ENCODE results near the gene BRI3. TPM values are rescaled to one million over a fixed set of nuclear protein-coding genes. Genes with fewer than 3 reads are reported as not detected.
A peak's percentile ranks its signal among the peaks of the same experiment; 100 is the strongest.

BRI3 gene
- total RNA-seq, 1 experiment from 2014 or later = 344 TPM

DNA sequence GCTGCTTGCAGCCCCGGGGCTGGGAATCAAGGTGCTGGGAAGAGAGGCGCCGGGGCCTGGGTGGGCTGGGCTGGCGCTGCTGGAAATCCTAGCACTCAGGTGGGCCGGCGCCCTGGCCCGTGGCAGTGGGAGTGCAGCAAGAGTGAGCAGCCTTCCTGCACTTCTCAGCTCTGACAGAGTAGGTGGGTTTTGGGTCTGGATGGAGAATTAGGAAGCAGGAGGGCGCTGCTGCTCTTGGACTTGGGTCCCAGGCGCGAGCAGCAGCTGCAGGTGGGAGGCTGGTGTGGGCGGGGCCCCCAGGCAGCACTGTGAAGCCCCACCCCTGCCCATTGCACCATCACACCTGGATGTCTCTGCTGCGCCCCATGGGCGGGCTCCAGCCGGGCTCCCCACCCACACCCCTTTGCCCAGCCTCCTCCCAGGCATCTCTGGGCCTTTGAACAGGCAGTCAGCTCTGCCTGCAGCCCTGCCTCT lies 6.0 kb downstream of the BRI3 start:
- Histone ChIP-seq H3K27ac (ENCODE audit: low read length) (peak overlapping the region; percentile 57; the same call in 1 of the 2 replicates), H3K4me1 (ENCODE audit: control insufficient read depth, insufficient read depth, low read length) (peaks cover 61% of the 10 kb centered on the region), H3K27me3 (ENCODE audit: control insufficient read depth, insufficient read depth, low read length) (no peaks in the 10 kb centered on the region), H3K9me3 (ENCODE audit: control insufficient read depth, insufficient read depth, low read depth, low read length) (no peaks in the 10 kb centered on the region), H3K36me3 (ENCODE audit: control insufficient read depth, insufficient read depth, low read length) (peaks cover 4% of the 10 kb centered on the region), H3K4me3 (ENCODE audit: low read depth in 2 of 2, low read length in 2 of 2) (no peak overlapping the region)
- in situ Hi-C loops (cut with HindIII; ENCODE audit: low pct_unique_long_range_greater_than_20kb, low sequenced_read_pairs) = loop anchor here (25.0 kb wide), 1 partner anchor 100 kb away; no protein-coding TSS in a partner anchor
- TF ChIP-seq POLR2AphosphoS5 (IDR thresholded peaks at IDR 0.05; ENCODE audit: low read depth, low read length) = no peak
- intact Hi-C loops (cut with micrococcal nuclease; ENCODE audit: unreplicated experiment) = no loop called here
- CTCF ChIA-PET = interaction anchor here (0.6 kb wide), 2 partner anchors 19 to 113 kb away, joined by 3 read pairs; partner anchors contain the start of gene BAIAP2L1
- no TSS peak for BruUV-seq (replicated peaks)
- DNase-seq (ENCODE audit: low read depth, low spot score) (no peak), ATAC-seq (peak; percentile 7; the same call in 1 of the 2 replicates)
- POLR2A ChIA-PET = interaction anchor here (0.7 kb wide), 1 partner anchor 17 kb away, joined by 5 read pairs; no protein-coding TSS in a partner anchor

- in situ Hi-C loops (cut with HindIII; ENCODE audit: low pct_unique_long_range_greater_than_20kb, low sequenced_read_pairs) = loop anchor here (25.0 kb wide), 1 partner anchor 99 kb away; no protein-coding TSS in a partner anchor
- TF ChIP-seq REST (IDR thresholded peaks at IDR 0.05; ENCODE audit: insufficient read depth in 1 of 2, low read depth in 2 of 2, low read length in 1 of 2) = no peak
- TF ChIP-seq SIN3A (IDR thresholded peaks at IDR 0.05; ENCODE audit: borderline replicate concordance, insufficient read depth, low read depth, low read length) = 0 out of 2 replicates have a peak, but pooled peaks have one; percentile 38
- peak; percentile 71; the same call in 1 of the 2 replicates for TF ChIP-seq POLR2AphosphoS5 (IDR thresholded peaks at IDR 0.05; ENCODE audit: low read depth, low read length)
- Histone ChIP-seq H3K27me3 (ENCODE audit: control insufficient read depth, insufficient read depth, low read length) (no peaks in the 10 kb centered on the region), H3K27ac (ENCODE audit: low read length) (peak overlapping the region; percentile 57; the same call in 1 of the 2 replicates), H3K4me1 (ENCODE audit: control insufficient read depth, insufficient read depth, low read length) (peaks cover 62% of the 10 kb centered on the region), H3K36me3 (ENCODE audit: control insufficient read depth, insufficient read depth, low read length) (peaks cover 7% of the 10 kb centered on the region), H3K4me3 (ENCODE audit: low read depth in 2 of 2, low read length in 2 of 2) (no peak overlapping the region), H3K9me3 (ENCODE audit: control insufficient read depth, insufficient read depth, low read depth, low read length) (no peaks in the 10 kb centered on the region)
- ChIA-PET POLR2A (interaction anchor here (0.7 kb wide), 1 partner anchor 16 kb away, joined by 5 read pairs; no protein-coding TSS in a partner anchor), CTCF (no interaction called here)
- DNase-seq (ENCODE audit: low read depth, low spot score) (no peak), ATAC-seq (no peak)
- intact Hi-C loops (cut with micrococcal nuclease; ENCODE audit: unreplicated experiment) = no loop called here
- BruUV-seq (replicated peaks) = no TSS peak
Observed at GRCh38 chr7:98288064-98288823, 6.8 kb downstream of the BRI3 start.

DNA sequence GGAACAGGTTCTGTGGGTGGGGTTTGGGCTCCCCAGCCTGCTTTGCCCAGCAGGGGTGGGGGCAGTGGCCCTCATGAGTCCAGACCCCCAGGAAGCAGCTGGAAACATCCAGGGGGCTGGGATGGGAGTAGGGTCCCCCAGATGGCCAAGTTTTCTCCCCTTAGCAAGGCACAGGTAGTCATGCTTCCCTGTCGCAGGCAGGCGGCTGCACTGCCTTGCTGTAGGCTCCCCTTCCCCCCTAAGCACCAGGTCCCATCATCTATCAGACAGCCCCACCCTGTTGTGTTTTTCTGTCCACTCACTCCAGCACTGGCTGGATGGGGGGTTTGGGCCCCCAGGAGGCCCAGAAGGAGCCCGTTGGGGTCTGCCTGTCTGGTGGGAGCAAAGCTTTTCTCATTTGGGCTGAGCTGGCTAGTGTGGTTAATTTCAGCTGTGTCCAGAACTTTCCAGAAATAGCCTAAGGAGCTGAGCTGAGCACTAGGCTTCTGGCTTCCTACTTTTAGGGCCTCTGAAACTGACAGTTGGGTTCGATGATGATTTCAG lies 7.9 kb downstream of the BRI3 start:
- no peaks in the 10 kb centered on the region for H3K27me3 ChIP-seq (ENCODE audit: control insufficient read depth, insufficient read depth, low read length)
- H3K4me1 ChIP-seq (ENCODE audit: control insufficient read depth, insufficient read depth, low read length) = peaks cover 69% of the 10 kb centered on the region
- H3K9me3 ChIP-seq (ENCODE audit: control insufficient read depth, insufficient read depth, low read depth, low read length) = no peaks in the 10 kb centered on the region
- ATAC-seq = no peak
- ChIA-PET CTCF (no interaction called here), POLR2A (no interaction called here)
- TF ChIP-seq SIN3A (IDR thresholded peaks at IDR 0.05; ENCODE audit: borderline replicate concordance, insufficient read depth, low read depth, low read length) (no peak), POLR2AphosphoS5 (IDR thresholded peaks at IDR 0.05; ENCODE audit: low read depth, low read length) (0 out of 2 replicates have a peak, but pooled peaks have one; percentile 11), REST (IDR thresholded peaks at IDR 0.05; ENCODE audit: insufficient read depth in 1 of 2, low read depth in 2 of 2, low read length in 1 of 2) (no peak), CTCF (IDR thresholded peaks at IDR 0.05) (no peak), TCF7L2 (IDR thresholded peaks at IDR 0.05; ENCODE audit: low read depth, low read length) (no peak)
- no peak overlapping the region for H3K4me3 ChIP-seq (ENCODE audit: low read depth in 2 of 2, low read length in 2 of 2)
- no peak for DNase-seq (ENCODE audit: low read depth, low spot score)
- intact Hi-C loops (cut with micrococcal nuclease; ENCODE audit: unreplicated experiment) (no loop called here), in situ Hi-C loops (cut with HindIII; ENCODE audit: low pct_unique_long_range_greater_than_20kb, low sequenced_read_pairs) (loop anchor here (25.0 kb wide), 1 partner anchor 98 kb away; no protein-coding TSS in a partner anchor)
- no TSS peak for BruUV-seq (replicated peaks)
- H3K27ac ChIP-seq (ENCODE audit: low read length) = peak overlapping the region; percentile 76
- H3K36me3 ChIP-seq (ENCODE audit: control insufficient read depth, insufficient read depth, low read length) = peaks cover 8% of the 10 kb centered on the region
